PFSK-1 (cell line): ENCODE measurements around the gene INF2.

Source experiments
- POLR2AphosphoS5 ChIP-seq: IDR thresholded peaks from 2 replicates; pipeline ENCODE4 v1.6.1; 2012; ENCODE audit warnings: low read depth, mild to moderate bottlenecking, control low read depth, low read length, moderate library complexity
- SIN3A ChIP-seq: IDR thresholded peaks from 2 replicates; pipeline ENCODE4 v1.6.1; 2012; ENCODE audit warnings: mild to moderate bottlenecking, low read length, moderate library complexity, borderline replicate concordance; ENCODE audit not compliant: insufficient read depth
- TAF1 ChIP-seq: IDR thresholded peaks from 2 replicates; pipeline ENCODE4 v1.6.1; 2012; ENCODE audit warnings: low read length, control low read depth, borderline replicate concordance; ENCODE audit not compliant: insufficient read depth
- TF ChIP-seq, protein P1 (sequence below), 2 experiments: IDR thresholded peaks; 2 replicates each; pipeline versions ENCODE4 v1.6.1 to v1.8.0; 2011 to 2012; ENCODE audit warnings: low read depth in 2 of 2, low read length in 2 of 2, control low read depth in 1 of 2, inconsistent platforms in 1 of 2, mild to moderate bottlenecking in 1 of 2, moderate library complexity in 1 of 2; ENCODE audit not compliant: insufficient read depth in 1 of 2

- TF ChIP-seq POLR2AphosphoS5, result no peak
- no peak for TF ChIP-seq TAF1
- TF ChIP-seq SIN3A, result no peak
- TF ChIP-seq, protein P1, sequence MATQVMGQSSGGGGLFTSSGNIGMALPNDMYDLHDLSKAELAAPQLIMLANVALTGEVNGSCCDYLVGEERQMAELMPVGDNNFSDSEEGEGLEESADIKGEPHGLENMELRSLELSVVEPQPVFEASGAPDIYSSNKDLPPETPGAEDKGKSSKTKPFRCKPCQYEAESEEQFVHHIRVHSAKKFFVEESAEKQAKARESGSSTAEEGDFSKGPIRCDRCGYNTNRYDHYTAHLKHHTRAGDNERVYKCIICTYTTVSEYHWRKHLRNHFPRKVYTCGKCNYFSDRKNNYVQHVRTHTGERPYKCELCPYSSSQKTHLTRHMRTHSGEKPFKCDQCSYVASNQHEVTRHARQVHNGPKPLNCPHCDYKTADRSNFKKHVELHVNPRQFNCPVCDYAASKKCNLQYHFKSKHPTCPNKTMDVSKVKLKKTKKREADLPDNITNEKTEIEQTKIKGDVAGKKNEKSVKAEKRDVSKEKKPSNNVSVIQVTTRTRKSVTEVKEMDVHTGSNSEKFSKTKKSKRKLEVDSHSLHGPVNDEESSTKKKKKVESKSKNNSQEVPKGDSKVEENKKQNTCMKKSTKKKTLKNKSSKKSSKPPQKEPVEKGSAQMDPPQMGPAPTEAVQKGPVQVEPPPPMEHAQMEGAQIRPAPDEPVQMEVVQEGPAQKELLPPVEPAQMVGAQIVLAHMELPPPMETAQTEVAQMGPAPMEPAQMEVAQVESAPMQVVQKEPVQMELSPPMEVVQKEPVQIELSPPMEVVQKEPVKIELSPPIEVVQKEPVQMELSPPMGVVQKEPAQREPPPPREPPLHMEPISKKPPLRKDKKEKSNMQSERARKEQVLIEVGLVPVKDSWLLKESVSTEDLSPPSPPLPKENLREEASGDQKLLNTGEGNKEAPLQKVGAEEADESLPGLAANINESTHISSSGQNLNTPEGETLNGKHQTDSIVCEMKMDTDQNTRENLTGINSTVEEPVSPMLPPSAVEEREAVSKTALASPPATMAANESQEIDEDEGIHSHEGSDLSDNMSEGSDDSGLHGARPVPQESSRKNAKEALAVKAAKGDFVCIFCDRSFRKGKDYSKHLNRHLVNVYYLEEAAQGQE (IDR thresholded peaks at IDR 0.05; ENCODE audit: insufficient read depth in 1 of 2, low read depth in 2 of 2, low read length in 2 of 2), result no peak
These were observed 53.4 kb downstream of the INF2 start for GRCh38 chr14:104742586-104743455.
